GM12865 (cell line): Measurements from ENCODE around the gene WDR93.
"Not testable (repeated sequence)": the region's sequence is repeated elsewhere in the genome, so short reads cannot be mapped to it uniquely, and the experiment has no call there.

Experiments used
- DNase-seq: peaks from one replicate; pipeline ENCODE4 v3.0.0; 2010; ENCODE audit warnings: low read depth
- H3K4me3 ChIP-seq: 2 replicates; pipeline ENCODE4 v1.5.1; 2011; ENCODE audit warnings: mild to moderate bottlenecking, low read depth, low read length, control low read depth
- CTCF ChIP-seq: IDR thresholded peaks from 2 replicates; pipeline ENCODE4 v1.5.1; 2011; ENCODE audit warnings: low read length, control low read depth, low read depth, inconsistent platforms; ENCODE audit not compliant: insufficient read depth; ENCODE audit errors: missing control alignments

Gene WDR93

GRCh38 chr15:89787944-89788343 lies 97.3 kb downstream of the WDR93 start:
- DNase-seq, result no peak
- H3K4me3 ChIP-seq, result no peak overlapping the region
- TF ChIP-seq CTCF, result no peak

- not testable (repeated sequence) for DNase-seq, H3K4me3 ChIP-seq
Measured at GRCh38 chr15:89788585-89788984, 98.0 kb downstream of the WDR93 start.

- H3K4me3 ChIP-seq, result no peak overlapping the region
- DNase-seq, result no peak
- TF ChIP-seq CTCF, result no peak
Measured at GRCh38 chr15:89790206-89790605, 99.6 kb downstream of the WDR93 start.

- no peak overlapping the region for H3K4me3 ChIP-seq
- TF ChIP-seq CTCF, result no peak
- DNase-seq, result no peak
Measured at GRCh38 chr15:89790661-89791060, 100.0 kb downstream of the WDR93 start.

- no peak overlapping the region for H3K4me3 ChIP-seq
- no peak for DNase-seq
- TF ChIP-seq CTCF, result no peak
Measured at GRCh38 chr15:89792106-89792805, 101.6 kb downstream of the WDR93 start.
